ENCODE results near the gene CHMP1B. TPM values are rescaled to one million over a fixed set of nuclear protein-coding genes. Genes with fewer than 3 reads are reported as not detected.
"Not testable (repeated sequence)": the region's sequence is repeated elsewhere in the genome, so short reads cannot be mapped to it uniquely, and the experiment has no call there.

The CHMP1B gene
- total RNA-seq, 1 donor from 2014 or later: 50.3 TPM

DNA sequence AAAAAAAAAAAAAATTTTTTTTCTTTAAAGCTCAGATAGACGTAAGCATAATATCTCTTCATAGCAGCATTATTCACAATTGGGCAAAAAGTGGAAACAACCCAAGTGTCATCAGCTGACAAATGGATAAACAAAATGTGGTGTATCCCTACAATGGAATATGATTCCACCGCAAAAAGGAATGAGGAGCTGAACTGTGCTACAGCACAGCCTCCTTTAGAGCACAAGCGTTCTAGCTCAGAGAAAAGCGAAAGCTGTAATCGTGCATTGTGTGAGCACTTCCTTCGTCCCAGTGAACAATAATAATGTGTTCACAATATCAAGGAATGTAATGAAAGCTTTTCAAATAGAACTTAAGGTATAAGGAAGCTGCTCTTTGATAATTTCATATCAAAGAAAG is 11.7 kb upstream of the CHMP1B start:
- no peak for DNase-seq (ENCODE audit: low read depth in 2 of 2)

- no peak for DNase-seq (ENCODE audit: low read depth in 2 of 2)
Measured at GRCh38 chr18:11840493-11840892, 10.7 kb upstream of the CHMP1B start.

- DNase-seq (ENCODE audit: low read depth in 2 of 2): no peak
Measured at GRCh38 chr18:11842562-11842961, 8.7 kb upstream of the CHMP1B start.

DNA sequence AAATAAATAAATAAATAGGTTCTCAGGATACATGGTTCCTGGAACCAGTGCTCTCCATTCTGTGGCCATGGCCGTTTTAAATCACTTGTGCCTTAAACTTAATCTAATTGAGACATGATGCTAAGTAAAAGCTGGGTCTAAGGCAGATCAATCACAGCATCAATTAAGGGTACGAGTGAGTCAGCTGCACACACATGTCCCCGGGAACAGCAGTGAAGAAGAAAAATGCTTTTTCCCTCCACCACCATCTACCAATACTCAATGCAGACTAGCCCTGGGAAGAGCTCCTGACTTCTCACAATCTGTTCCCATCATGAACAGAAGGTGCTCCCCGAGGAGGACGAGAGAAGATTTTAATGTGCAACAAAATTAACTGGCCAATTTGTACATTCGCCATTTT is 6.8 kb upstream of the CHMP1B start:
- no peak for DNase-seq (ENCODE audit: low read depth in 2 of 2)

DNA sequence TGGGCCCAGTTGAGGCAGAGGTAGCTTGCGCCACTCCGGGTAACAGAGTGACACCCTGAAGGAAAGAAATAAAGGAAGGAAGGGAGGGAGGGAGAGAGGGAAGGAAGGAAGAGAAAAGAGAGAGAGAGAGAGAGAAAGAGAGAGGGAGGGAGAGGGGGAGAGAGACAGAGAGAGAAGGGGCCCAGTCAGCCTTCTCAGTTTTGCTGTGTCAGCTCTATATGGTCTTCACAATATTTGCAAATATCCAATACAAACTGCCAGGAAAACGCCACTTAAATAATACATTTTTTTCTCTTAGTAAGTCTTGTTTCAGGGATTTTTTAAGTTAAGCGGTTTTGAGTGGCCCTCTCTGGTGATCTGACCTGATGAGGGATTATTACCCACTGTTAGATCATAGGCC is 5.6 kb upstream of the CHMP1B start:
- no peak for DNase-seq (ENCODE audit: low read depth in 2 of 2)

GRCh38 chr18:11847811-11848210 is 3.4 kb upstream of the CHMP1B start:
- no peak for DNase-seq (ENCODE audit: low read depth in 2 of 2)

GRCh38 chr18:11849279-11849678 is 1.9 kb upstream of the CHMP1B start:
- DNase-seq (ENCODE audit: low read depth in 2 of 2): no peak

DNA sequence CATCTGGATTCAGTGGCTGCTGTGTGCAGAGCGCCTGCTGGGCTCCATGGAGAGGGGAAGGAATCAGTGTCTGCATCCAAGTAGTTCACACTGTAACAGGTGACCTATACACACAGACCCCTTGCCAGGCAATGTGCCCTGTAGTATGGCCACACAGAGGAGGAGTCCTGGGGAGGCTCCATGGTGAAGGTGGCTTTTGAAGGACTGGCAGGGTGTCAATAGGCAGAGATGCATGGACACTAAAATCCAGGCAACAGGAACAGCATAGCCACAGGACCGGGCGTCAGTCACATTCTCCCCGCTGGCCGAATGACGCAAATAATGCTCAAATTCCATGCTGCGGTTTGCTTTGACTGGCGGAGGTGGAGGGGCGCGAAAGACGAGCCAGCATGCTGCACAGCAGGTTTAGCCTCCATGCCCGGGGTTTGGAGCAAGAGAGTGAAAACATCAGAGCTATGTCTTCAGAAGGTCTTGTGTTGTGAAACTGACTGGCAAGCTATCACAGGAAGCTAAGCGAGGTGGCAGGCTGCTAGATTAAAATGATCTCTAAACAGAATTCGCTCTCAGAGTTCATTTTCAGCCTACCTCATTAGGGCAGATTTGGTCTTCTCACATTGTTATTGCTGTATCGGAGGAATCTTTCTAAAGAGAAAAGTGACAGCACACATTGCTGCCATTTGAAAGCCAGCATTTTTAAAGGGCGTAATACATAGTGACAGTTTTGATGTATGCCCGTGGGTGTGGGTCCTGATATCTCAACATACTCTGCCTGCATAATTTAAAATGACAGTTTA is 1.2 kb upstream of the CHMP1B start:
- DNase-seq (ENCODE audit: low read depth in 2 of 2): peak in 1 of 2 donors; percentile 61

DNA sequence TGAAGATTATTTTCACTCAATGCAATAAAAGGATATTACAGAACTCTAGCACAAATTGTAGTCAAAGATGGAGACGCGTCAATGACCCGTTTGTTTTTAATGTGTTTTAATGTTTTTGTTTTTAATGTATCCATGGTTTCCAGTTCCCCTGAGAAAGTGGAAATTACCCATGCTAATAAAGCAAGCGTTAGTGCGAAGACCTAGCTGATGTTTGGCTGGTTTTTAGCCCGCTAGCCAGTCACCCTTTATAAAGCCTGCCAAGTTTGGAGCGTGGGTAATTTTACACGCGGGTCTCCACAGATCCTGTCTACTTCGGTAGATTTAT is 430 bp upstream of the CHMP1B start:
- peak; percentile 75 to 80 for DNase-seq (ENCODE audit: low read depth in 2 of 2)

GRCh38 chr18:11851806-11852337 is 659 bp downstream of the CHMP1B start:
- DNase-seq (ENCODE audit: low read depth in 2 of 2): peak in 1 of 2 donors; percentile 53

- DNase-seq (ENCODE audit: low read depth in 2 of 2): not testable (repeated sequence)
Measured at GRCh38 chr18:11854554-11854953, 3.3 kb downstream of the CHMP1B start.

GRCh38 chr18:11857177-11857887 is 6.1 kb downstream of the CHMP1B start:
- peak; percentile 65 to 92 for DNase-seq (ENCODE audit: low read depth in 2 of 2)

- no peak for DNase-seq (ENCODE audit: low read depth in 2 of 2)
Measured at GRCh38 chr18:11859282-11859830, 8.1 kb downstream of the CHMP1B start.

- peak; percentile 84 to 88 for DNase-seq (ENCODE audit: low read depth in 2 of 2)
Measured at GRCh38 chr18:11859903-11860407, 8.7 kb downstream of the CHMP1B start.

DNA sequence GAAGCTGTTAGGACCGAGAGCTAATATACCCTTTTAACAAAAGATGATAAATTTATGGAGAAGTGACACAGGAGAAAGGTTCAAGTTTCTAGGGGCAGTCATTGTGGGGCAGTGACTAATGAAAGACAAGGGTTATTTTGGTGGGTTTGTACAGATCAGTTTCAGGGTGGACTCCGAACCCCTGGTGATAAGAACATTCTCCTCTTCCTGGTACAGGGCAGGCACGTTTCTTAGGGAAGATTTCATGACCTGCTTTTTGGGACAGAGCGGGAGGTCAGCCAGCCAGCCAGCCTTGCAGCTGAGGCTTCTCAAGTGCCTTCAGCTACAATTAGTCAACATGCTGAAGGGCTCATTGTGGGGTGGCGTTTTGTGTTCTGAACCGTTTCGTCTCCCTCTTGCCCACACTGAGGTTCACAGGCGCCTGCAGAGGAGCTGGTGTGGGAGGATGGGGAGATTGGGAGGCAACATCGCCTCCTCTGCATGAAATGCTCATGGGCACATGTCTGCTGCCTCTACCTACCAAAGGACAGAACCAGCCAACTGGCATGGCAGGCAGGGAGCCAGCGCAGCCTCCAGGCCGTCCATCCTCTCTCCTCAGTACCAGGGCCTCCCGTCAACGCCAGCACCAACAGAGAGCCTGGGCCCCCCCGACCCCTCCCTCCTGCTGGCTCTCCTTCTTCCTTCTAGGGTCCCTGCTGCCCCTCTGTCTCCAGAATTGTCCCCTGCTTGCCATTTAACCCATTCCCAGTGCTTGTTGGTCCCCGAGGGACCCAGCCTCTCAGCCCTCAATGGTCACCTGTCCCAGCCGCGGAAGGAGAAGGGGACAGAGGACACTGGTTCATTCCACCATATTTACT is 9.6 kb downstream of the CHMP1B start:
- no peak for DNase-seq (ENCODE audit: low read depth in 2 of 2)

- no peak for DNase-seq (ENCODE audit: low read depth in 2 of 2)
Measured at GRCh38 chr18:11861583-11862288, 10.5 kb downstream of the CHMP1B start.

- no peak for DNase-seq (ENCODE audit: low read depth in 2 of 2)
Measured at GRCh38 chr18:11862468-11863137, 11.4 kb downstream of the CHMP1B start.

DNA sequence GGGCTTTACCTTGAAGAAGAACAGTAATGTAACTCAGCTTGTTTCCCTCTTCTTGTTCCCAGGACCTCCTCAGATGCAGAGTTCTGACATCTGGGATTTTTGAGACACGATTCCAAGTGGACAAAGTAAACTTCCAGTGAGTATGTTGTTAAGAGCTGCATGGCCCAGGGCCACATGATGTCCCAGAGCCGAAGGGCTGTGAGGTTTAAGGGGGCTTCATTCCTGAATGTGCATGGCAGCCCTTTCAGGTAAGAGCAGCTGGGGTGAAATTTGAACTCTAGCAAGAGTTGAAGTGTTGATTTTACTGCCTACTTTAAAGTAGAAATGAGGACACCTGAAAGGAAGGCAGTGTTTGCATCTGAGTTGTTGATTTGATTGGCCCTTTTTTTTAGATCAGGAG is 13.3 kb downstream of the CHMP1B start:
- DNase-seq (ENCODE audit: low read depth in 2 of 2): no peak

- no peak for DNase-seq (ENCODE audit: low read depth in 2 of 2)
Measured at GRCh38 chr18:11865071-11865470, 13.9 kb downstream of the CHMP1B start.

GRCh38 chr18:11866329-11866728 is 15.1 kb downstream of the CHMP1B start:
- DNase-seq (ENCODE audit: low read depth in 2 of 2): no peak
